NCI-H1048 (cell line): ENCODE measurements around the gene GNG7.
"Not testable (repeated sequence)": the region's sequence is repeated elsewhere in the genome, so short reads cannot be mapped to it uniquely, and the experiment has no call there.

Experiments
- DNase-seq: peaks from one replicate; lab custom pipeline; 2025; lab: John Stamatoyannopoulos, UW

The GNG7 gene

GRCh38 chr19:2713170-2713569 lies 10.7 kb upstream of the GNG7 start:
- DNase-seq, result not testable (repeated sequence)

- no peak for DNase-seq
Measured at GRCh38 chr19:2711875-2712205, 9.3 kb upstream of the GNG7 start.

DNA sequence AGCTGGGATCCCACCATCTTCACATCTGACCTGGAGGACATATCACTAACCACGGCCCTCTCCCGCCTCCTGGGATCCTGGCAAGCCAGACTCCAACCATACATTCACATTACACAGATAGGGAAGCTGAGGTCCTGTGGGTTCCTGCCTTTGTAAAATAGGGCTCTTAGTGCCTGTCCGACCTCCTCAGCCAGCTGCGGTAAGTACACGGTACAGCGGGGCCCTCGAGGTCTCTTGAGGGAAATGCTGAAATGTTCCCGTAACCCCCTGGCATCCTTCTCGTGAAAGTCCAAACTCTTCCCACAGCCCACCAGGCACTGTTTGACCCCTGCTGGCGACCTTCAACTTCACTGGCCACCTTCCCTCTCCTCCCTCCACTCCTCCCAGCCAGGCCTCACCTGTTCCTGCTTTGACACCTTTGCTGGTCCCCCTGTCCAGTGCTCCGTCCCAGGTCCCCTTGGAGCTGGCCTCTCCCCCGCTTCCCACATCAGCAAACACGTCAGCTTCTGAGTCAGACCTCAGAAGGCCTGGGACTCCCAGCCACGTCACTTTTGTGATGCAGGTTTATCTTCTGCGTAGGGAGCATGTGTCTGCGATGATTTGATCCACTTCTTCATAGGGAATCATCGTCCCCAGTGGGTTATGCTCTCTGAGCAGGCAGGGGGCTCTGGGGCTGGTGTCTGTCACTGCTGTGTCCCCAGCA lies 8.8 kb upstream of the GNG7 start:
- no peak for DNase-seq

DNA sequence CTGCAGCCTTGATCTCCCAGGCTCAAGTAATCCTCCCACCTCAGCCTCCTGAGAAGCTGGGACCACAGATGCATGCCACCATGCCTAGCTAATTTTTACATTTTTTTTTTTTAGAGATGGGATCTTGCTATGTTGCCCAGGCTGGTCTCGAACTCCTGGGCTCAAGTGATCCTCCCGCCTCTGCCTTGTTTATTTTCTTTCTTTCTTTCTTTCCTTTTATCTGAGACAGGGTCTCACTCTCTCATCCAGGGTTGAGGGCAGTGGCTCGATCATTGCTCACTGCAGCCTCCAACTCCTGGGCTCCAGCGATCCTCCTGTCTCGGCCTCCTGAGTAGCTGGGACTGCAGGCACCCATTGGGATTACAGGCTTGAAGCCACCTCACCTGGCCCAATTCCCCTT lies 3.8 kb upstream of the GNG7 start:
- DNase-seq, result no peak

DNA sequence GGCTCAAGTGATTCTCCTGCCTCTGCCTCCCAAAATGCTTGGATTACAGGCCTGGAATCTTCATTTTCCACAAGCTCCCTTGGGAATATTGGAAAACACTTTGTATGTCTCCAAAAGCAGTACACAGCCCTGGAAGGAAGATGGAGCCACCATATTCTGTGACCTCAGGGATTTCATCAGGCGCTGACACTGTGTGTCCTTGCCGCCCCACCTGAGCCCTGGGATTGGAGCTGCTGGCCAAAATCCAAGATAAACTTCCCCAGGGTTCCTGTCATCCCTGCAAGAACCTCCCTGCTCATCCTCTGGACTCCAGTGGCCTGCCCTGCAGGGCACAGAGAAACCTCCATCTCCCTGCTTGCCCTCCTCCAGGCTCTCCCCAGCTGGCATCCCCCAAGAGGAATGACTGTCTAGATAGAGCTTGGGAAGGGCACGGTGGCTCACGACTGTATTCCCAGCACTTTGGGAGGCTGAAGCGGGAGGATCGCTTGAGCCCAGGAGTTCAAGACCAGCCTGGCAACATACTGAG lies 1.3 kb upstream of the GNG7 start:
- no peak for DNase-seq

- no peak for DNase-seq
Measured at GRCh38 chr19:2703077-2703437, 563 bp upstream of the GNG7 start.

GRCh38 chr19:2701361-2702169 lies 929 bp downstream of the GNG7 start:
- DNase-seq, result no peak

GRCh38 chr19:2700660-2701360 lies 1.7 kb downstream of the GNG7 start:
- DNase-seq, result no peak

DNA sequence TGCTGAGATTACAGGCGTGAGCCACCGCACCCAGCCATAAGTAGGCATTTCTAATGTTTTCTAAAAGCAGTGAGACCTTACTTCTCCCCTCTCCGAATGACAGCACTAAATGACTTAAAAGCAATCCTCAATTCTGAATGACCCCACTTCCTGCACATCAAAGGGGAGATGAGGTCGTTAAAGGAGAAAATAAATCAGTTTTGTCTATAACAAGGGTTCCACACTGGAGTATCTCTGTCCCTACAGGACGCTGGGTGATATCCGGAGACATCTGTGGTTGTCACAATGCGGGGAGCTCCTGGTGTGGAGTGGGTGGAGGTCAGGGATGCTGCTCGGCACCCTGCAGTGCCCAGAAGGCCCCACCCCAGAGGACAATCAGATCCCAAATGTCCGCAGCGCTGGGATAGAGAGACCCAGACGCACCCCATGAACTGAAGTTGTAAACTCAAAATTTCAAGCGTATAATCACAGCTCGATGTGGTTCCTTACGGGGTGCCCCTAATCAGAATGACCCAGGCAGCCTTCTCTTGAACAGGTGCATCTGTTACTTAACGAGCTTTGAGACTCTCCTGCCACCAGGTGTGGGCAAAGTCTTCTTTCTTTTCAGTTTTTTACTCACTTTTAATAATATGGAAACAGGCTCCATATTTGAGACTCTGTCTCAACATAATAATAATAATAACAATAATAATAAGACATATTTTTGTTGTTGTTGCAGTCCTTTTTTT lies 2.9 kb downstream of the GNG7 start:
- no peak for DNase-seq

- DNase-seq, result no peak
Measured at GRCh38 chr19:2694196-2694595, 8.3 kb downstream of the GNG7 start.

DNA sequence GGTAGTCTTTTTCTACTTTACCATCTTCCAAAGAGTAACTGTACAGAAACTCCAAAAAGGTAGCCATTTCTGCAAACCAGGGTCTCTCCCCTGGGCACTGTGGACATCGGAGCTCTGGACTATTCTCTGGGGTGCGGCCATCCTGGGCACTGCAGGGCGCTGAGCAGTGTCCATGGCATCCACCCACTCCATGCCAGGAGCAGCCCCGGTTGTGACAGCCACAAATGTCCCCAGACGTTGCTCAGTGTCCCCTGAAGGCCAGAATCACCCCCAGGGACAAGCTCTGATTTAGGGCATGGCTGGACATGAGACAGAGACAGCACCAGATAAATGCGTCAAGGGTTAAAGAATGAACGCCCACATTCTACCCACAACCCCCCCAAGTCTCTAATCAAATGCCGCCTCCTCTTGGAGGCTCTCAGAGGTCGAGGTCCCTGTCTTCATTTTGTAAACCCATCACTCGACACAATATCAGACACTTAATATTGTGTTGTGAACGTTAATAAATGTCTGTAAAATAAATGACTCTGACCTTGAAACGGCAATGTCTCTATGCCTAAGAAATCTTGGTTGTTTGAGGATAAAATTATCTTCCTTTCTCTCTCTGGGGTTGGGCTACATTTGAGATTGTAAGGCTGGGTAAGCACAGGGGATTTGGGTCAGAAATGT lies 8.9 kb downstream of the GNG7 start:
- DNase-seq, result no peak

DNA sequence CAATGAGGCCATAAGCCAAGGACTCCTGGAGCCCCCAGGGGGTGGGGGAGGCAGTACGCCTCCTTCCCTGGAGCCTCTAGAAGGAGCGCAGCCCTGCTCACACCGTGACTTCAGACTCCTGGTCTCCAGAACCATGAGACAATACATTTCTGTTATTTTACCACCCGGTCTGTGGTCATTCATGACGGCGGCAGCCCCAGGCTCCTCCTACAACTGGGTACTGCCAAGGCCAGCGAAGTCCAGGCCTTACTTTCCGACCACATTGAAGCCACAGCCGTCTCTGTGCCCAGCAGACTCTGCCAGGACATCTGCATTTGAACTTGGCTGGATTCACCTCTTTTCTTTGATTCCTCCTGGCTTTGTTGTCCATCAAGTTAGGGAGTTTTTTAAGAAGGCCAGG lies 10.5 kb downstream of the GNG7 start:
- no peak for DNase-seq

- no peak for DNase-seq
Measured at GRCh38 chr19:2690856-2691255, 11.6 kb downstream of the GNG7 start.

DNA sequence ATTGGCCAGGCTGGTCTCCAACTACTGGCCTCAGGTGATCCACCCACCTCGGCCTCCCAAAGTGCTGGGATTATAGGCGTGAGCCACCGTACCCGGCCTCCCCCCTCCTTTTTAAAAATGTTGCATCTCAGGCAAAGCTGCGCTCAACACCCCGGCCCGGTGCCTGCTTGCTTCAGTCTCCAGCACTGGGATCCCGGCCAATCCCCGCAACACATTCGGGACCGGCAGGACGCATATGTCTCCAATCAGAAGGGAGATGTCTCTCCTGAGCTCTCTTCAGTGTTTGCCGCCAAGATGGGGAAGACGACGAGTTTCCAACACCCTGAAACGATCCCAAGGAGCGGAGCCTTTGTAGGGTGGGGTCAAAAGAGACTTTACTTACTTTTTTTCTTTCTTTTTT lies 16.1 kb downstream of the GNG7 start:
- DNase-seq, result no peak

DNA sequence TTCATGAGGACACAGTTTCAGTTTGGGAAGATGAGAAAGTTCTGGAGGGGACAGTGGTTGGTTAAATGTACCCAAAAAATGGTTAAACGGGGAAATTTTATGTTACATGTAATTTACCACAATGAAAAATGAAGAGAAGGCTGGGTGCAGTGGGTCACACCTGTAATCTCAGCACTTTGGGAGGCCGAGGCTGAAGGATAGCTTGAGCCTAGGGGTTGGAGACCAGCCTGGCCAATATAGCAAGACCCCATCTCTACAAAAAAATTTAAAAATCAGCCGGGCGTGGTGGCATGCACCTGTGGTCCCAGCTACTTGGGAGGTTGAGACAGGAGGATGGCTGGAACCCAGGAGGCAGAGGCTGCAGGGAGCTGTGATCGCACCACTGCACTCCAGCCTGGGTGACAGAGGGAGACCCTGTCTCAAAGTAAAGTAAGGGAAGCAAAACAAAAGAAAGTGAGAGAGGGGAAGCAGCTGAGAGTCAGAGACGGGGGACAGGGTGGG lies 17.2 kb downstream of the GNG7 start:
- no peak for DNase-seq

- DNase-seq, result no peak
Measured at GRCh38 chr19:2683430-2684003, 19.0 kb downstream of the GNG7 start.

DNA sequence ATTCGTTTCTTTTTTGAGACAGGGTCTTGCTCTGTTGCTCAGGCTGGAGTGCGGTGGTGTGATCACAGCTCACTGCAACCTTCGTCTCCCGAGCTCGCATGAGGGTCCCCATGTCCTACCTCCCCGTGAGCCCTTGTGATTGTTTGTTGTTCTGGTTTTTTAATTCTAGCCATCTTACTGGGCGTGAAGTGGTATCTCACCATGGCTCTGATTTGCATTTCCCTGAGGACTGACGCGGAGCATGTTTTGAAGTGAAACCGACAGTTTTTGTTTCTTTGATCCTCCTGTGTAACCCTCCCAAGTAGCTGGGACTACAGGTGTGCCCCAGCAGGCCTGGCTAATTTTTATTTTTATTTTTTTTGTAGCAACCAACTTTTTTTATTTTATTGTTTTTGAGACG lies 21.7 kb downstream of the GNG7 start:
- DNase-seq, result no peak

GRCh38 chr19:2679439-2679838 lies 23.1 kb downstream of the GNG7 start:
- DNase-seq, result no peak

DNA sequence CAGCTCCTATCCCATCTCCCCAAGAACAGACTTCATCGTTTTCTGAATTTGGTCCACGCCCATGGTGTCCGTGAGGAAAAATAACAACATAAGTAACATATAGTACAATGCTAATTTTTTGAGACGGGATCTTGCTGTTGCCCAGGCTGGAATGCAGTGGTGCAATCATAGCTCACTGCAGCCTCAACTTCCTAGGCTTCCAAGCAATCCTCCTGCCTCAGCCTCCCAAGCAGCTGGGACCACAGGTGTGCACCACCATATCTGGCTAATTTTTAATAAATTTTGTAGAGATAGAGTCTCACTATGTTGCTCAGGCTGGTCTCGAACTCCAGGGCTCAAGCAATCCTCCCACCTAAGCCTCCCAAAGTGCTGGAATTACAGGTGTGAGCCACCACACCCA lies 23.5 kb downstream of the GNG7 start:
- DNase-seq, result not testable (repeated sequence)

DNA sequence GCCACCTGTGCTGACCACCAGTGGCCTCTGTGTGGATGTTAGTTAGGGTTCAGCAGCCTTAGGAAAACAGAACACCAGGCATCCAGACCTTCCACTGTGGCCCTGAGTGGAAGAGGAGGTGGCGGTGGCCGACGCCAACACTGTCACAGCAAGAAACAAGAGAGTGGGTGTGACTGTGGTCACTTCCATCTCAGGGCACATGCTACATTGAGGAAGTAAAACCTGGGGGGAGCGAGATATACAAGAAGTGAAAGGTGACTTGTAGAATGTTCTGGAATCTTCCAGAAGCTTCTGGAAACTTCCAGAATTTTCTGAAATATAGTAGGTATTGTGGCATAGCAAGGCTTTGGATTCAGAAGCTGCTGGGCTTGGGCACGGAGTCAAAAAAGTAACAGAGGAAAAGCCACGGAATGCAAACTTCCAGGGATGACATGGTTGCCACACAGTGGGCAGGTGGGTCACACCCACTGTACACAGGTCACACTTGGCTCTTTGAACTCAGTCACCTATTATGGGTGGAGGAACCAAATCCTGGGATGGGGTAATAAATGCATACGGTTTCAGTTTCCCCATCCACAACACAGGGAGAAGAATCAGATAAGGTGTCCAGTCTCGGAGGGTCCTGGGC lies 24.3 kb downstream of the GNG7 start:
- DNase-seq, result no peak

- DNase-seq, result no peak
Measured at GRCh38 chr19:2676823-2677222, 25.7 kb downstream of the GNG7 start.
